ENCODE data around the gene SPATA31C2. TPM values are rescaled to one million over a fixed set of nuclear protein-coding genes. Genes with fewer than 3 reads are reported as not detected.
"Not testable (repeated sequence)": the region's sequence is repeated elsewhere in the genome, so short reads cannot be mapped to it uniquely, and the experiment has no call there.

SPATA31C2 gene
- total RNA-seq, 2 experiments from 2014 or later, result 0.04 TPM; not detected in 1

- H3K27ac Mint-ChIP-seq; DNase-seq; H3K36me3 Mint-ChIP-seq (ENCODE audit: low read depth); H3K4me3 Mint-ChIP-seq; POLR2A ChIA-PET; H3K9me3 Mint-ChIP-seq; H3K4me1 Mint-ChIP-seq; CTCF ChIA-PET: not testable (repeated sequence)
- H3K27me3 Mint-ChIP-seq, result peaks cover 14% of the 10 kb centered on the region
These were observed 24.8 kb downstream of the SPATA31C2 start for GRCh38 chr9:88113156-88114130.

DNA sequence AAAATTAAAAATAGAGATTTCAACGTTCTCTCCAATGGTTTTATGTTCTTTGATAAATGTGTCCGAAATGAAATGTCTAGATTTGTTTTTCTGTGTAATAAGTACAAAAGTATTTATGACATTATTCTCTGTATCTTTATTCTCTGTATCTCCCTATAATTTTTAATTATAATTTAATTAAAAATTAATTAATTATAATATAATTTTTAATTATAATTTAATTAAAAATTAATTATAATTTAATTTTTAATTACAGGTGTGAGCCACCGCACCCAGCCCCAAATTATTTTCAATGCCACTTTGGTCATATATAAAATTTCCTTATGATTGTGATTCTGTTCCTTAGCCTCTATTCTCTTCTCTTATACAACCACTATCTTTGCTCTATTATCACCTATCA lies 28.2 kb downstream of the SPATA31C2 start:
- Mint-ChIP-seq H3K9me3 (no peaks in the 10 kb centered on the region), H3K36me3 (ENCODE audit: low read depth) (no peaks in the 10 kb centered on the region), H3K27me3 (peaks cover 35% of the 10 kb centered on the region), H3K4me3 (no peak overlapping the region), H3K4me1 (no peaks in the 10 kb centered on the region), H3K27ac (no peak overlapping the region)
- no peak for DNase-seq
- POLR2A ChIA-PET, result no interaction called here
- CTCF ChIA-PET, result no interaction called here

GRCh38 chr9:88108779-88109178 lies 29.5 kb downstream of the SPATA31C2 start:
- Mint-ChIP-seq H3K4me1 (no peaks in the 10 kb centered on the region), H3K27me3 (peaks cover 40% of the 10 kb centered on the region), H3K4me3 (no peak overlapping the region), H3K27ac (no peak overlapping the region), H3K9me3 (no peaks in the 10 kb centered on the region), H3K36me3 (ENCODE audit: low read depth) (no peaks in the 10 kb centered on the region)
- ChIA-PET POLR2A (no interaction called here), CTCF (no interaction called here)
- DNase-seq, result no peak

DNA sequence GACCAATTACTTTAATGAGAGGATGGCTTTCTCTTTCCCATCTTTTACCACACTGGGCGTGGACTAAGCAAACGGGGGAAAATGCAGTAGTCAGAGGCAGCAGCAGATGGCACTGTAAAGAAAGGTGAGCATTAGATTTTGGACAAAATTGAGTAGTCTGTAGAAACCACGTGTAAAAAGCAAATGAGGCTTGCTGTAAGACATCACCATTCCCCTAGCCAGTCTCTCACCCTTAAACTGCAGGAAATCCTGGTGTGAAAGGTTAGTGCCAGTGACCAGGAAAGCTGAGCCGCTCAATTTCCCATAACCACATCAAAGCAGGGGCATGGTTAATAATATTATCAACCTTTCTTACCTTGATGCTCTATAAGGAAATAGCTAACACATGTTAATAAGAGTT lies 31.8 kb downstream of the SPATA31C2 start:
- Mint-ChIP-seq H3K4me1 (no peaks in the 10 kb centered on the region), H3K4me3 (no peak overlapping the region), H3K27ac (no peak overlapping the region), H3K36me3 (ENCODE audit: low read depth) (no peaks in the 10 kb centered on the region), H3K9me3 (no peaks in the 10 kb centered on the region), H3K27me3 (peaks cover 38% of the 10 kb centered on the region)
- DNase-seq, result peak; percentile 11
- CTCF ChIA-PET, result interaction anchor here (0.6 kb wide), 1 partner anchor 207 kb away, joined by 3 read pairs; no protein-coding TSS in a partner anchor
- POLR2A ChIA-PET, result no interaction called here

DNA sequence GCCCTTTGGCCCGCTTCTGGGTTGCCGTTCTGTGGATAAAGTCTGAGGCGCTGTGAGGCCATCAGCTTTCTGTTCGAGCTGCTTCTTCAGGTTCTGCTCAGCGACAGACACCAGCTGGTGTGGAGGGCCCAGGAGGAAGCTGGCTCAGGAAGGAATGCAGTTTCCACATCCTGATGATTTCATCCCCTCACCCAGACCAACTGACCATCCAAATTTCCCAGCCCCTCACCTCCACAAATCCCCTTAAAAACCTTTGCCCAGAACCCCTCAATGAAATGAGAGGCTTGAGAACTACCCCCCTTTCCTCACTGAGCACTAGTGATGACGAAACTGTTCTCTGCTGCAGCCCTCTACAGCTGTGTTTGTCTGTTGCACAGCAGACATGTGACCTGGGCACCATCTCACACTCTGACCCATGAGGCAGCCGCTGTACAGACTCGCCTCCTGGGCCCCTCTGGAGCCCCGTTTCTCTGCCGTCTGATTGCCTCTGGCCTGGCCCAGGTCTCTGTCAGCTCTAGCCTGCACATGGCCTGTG lies 45.4 kb downstream of the SPATA31C2 start:
- ChIA-PET POLR2A (no interaction called here), CTCF (interaction anchor here (0.7 kb wide), 1 partner anchor 606 kb away, joined by 4 read pairs; no protein-coding TSS in a partner anchor)
- Mint-ChIP-seq H3K27ac (no peak overlapping the region), H3K4me1 (no peaks in the 10 kb centered on the region), H3K4me3 (no peak overlapping the region), H3K27me3 (no peaks in the 10 kb centered on the region), H3K36me3 (ENCODE audit: low read depth) (no peaks in the 10 kb centered on the region), H3K9me3 (no peaks in the 10 kb centered on the region)
- DNase-seq, result no peak

GRCh38 chr9:88090151-88090581 lies 48.1 kb downstream of the SPATA31C2 start:
- H3K4me3 Mint-ChIP-seq, result no peak overlapping the region
- POLR2A ChIA-PET, result no interaction called here
- DNase-seq, result no peak
- H3K27ac Mint-ChIP-seq, result no peak overlapping the region
- no peaks in the 10 kb centered on the region for H3K4me1 Mint-ChIP-seq
- H3K9me3 Mint-ChIP-seq, result no peaks in the 10 kb centered on the region
- H3K36me3 Mint-ChIP-seq (ENCODE audit: low read depth), result no peaks in the 10 kb centered on the region
- CTCF ChIA-PET, result no interaction called here
- no peaks in the 10 kb centered on the region for H3K27me3 Mint-ChIP-seq

GRCh38 chr9:88087906-88088305 lies 50.4 kb downstream of the SPATA31C2 start:
- Mint-ChIP-seq H3K36me3 (ENCODE audit: low read depth) (no peaks in the 10 kb centered on the region), H3K9me3 (no peaks in the 10 kb centered on the region), H3K4me1 (no peaks in the 10 kb centered on the region), H3K4me3 (no peak overlapping the region), H3K27ac (no peak overlapping the region), H3K27me3 (no peaks in the 10 kb centered on the region)
- POLR2A ChIA-PET, result no interaction called here
- no peak for DNase-seq
- CTCF ChIA-PET, result interaction anchor here (2.4 kb wide), 1 partner anchor 8 kb away, joined by 7 read pairs; no protein-coding TSS in a partner anchor

GRCh38 chr9:88085476-88085875 lies 52.8 kb downstream of the SPATA31C2 start:
- ChIA-PET CTCF (no interaction called here), POLR2A (no interaction called here)
- Mint-ChIP-seq H3K4me1 (no peaks in the 10 kb centered on the region), H3K9me3 (no peaks in the 10 kb centered on the region), H3K27me3 (no peaks in the 10 kb centered on the region), H3K27ac (no peak overlapping the region), H3K36me3 (ENCODE audit: low read depth) (no peaks in the 10 kb centered on the region), H3K4me3 (no peak overlapping the region)
- DNase-seq, result no peak

DNA sequence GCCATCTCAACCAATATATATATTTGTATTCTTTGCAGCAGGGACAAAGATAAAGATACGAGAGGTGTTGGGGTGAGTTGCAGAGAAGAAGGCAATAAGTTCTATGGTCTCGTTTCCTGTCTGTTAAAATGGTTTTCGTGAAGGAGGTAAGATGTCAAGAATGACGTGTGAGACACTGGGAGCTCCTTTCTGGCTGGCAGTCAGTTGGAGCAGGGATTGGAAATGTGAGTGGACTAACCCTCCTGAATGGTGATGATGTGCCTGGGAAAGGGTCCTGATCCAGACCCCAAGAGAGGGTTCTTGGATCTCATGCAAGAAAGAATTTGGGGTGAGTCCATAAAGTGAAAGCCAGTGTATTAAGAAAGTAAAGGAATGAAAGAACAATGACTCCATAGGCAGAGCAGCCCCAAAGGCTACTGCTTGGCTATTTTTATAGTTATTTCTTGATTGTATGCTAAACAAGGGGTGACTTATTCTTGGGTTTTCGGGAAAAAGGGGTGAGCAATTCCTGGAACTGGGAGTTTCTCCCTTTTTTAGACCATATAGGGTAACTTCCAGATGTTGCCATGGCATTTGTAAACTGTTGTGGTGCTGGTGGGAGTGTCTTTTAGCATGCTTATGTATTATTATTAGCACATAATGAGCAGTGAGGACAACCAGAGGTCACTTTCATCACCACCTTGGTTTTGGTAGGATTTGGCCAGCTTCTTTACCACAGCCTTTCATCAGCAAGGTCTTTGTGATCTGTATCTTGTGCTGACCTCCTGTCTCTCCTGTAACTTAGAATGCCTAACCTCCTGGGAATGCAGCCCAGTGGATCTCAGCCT lies 53.7 kb downstream of the SPATA31C2 start:
- Mint-ChIP-seq H3K9me3 (no peaks in the 10 kb centered on the region), H3K27ac (no peak overlapping the region), H3K36me3 (ENCODE audit: low read depth) (no peaks in the 10 kb centered on the region), H3K4me3 (no peak overlapping the region), H3K4me1 (no peaks in the 10 kb centered on the region), H3K27me3 (peaks cover 3% of the 10 kb centered on the region)
- no peak for DNase-seq
- ChIA-PET CTCF (interaction anchor here (0.9 to 1.1 kb wide), 2 partner anchors 7 to 18 kb away, joined by 3 read pairs; no protein-coding TSS in a partner anchor), POLR2A (no interaction called here)

Other genes starting within 250 kb of the SPATA31C2 start
- gene SPATA31C1, start 220.5 kb downstream of the SPATA31C2 start, total RNA-seq, result not detected
- 1 to 10 TPM; 1.4 to 1.5 TPM for gene CDK20, start 163.9 kb downstream of the SPATA31C2 start, total RNA-seq
- gene SPIN1, start 250.0 kb upstream of the SPATA31C2 start, total RNA-seq, result 10 to 100 TPM; 30.0 to 33.1 TPM

Measured in activated CD4-positive, alpha-beta T cell treated with anti-CD3 and anti-CD28 coated beads, Interleukin-2, amount 10 ng/mL, durations not matched to agents 7 days and 5 days (primary cell).